ENCODE measurements around the gene ZFAND6.
"Not testable (repeated sequence)": the region's sequence is repeated elsewhere in the genome, so short reads cannot be mapped to it uniquely, and the experiment has no call there.

The ZFAND6 gene

DNA sequence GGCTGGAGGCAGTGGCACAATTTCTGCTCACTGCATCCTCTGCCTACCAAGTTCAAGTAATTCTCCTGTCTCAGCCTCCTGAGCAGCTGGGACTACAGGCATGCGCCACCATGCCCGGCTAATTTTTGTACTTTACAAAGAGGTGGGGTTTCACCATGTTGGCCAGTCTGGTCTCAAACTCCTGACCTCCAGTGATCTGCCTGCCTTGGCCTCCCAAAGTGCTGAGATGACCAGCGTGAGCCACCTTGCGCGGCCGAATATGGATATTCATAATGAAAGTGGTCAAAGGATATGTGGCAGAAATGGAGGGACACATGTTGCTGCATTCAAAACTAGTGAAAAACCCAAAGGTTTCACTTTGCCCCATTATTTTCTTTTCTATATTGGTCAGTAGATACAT is 40.2 kb downstream of the ZFAND6 start:
- DNase-seq = not testable (repeated sequence)

- DNase-seq = no peak
Measured at GRCh38 chr15:80100247-80100646, 40.8 kb downstream of the ZFAND6 start.

DNA sequence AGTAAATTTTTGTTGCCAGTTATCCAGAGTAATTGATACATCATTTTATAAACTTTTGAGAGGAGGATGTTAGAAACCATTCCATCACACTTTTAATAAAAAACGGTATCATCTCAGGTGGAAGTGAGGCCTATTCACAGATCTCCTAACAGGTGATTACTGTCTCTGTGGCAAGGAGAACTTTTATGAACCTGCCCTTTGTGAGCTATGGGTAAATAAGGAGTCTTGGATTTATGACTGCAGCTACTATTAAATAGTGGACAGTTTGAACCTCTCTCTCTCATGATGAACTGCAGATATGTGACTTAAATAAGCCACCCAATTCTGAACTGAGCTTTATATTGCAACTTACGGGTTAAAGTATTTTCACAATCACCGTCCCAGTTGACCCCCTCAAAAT is 45.7 kb downstream of the ZFAND6 start:
- DNase-seq = no peak

GRCh38 chr15:80105595-80105994 is 46.1 kb downstream of the ZFAND6 start:
- no peak for DNase-seq

GRCh38 chr15:80106051-80106450 is 46.6 kb downstream of the ZFAND6 start:
- no peak for DNase-seq

DNA sequence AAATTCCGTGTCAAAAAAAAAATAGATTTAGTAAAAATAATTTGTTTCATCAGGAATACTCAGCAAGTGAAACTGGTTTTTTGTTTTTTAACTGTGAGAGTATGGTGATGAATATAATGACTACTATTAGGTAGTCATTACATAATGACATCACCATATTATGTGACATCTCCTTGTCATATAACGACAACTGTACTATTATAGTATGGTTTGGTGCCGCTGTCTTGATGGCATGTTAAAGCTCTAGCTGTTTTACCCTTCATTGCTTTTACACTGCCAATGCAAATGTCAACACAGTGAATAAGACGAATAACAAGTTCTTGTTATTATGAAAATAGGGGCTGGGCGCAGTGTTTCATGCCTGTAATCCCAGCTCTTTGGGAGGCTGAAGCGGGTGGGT is 47.7 kb downstream of the ZFAND6 start:
- DNase-seq = no peak

DNA sequence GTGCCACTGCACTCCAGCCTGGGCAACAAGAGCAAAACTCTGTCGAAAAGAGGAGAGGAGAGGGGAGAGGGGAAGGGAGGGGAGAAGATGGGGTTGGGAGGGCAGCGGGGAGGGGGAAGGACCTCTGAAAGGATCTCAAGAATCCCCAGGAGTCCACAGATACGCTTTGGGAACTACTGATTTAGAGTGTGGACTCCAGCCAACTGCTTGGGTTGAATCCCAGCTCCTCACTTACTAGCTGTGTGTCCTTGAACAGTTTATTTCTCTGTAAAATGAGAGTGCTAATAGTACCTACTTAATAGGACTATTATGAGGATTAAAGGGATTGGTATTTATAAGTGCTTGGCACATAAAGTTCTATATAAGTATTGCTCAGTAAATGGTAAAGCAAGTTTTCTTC is 48.3 kb downstream of the ZFAND6 start:
- no peak for DNase-seq

GRCh38 chr15:80109388-80109787 is 49.9 kb downstream of the ZFAND6 start:
- no peak for DNase-seq

GRCh38 chr15:80110920-80111319 is 51.4 kb downstream of the ZFAND6 start:
- DNase-seq = no peak

DNA sequence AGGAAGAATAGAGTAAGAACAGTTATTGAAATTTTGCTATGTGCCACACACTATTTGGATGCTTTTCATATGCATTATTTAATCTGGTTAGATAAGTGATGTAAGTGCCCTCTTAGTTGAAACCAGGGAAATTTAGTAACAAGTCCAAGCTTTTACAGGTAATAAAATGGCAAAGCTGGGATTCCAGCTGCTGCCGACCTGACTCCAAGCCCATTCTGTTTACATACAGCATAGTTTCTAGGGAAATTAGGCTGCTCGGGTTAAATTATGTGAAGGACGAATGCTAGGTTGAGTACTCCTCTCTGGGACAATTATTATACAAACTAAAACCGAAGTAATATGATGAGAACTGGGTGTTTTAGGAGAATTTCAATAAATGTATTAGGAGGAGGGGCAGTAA is 54.6 kb downstream of the ZFAND6 start:
- no peak for DNase-seq

- no peak for DNase-seq
Measured at GRCh38 chr15:80115021-80115420, 55.5 kb downstream of the ZFAND6 start.

DNA sequence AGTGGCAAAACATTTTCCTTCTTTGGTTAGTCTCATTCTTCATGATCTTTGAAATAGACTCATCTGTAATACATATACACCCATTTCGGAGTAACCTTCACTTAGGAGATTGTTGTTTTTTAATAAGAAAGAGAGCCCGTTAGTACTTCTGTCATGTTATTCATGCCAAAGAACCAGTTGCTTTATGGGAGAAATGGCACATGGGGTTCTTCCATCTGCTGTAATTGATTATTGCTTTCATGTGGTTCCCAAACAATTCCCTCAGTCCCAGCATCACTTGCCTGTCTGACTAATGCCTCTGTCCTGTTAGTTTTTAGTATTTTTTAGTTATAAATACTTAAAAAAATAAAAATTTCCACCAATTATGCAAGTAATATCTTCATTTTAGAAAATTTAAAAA is 59.5 kb downstream of the ZFAND6 start:
- no peak for DNase-seq

GRCh38 chr15:80120636-80121035 is 61.2 kb downstream of the ZFAND6 start:
- no peak for DNase-seq

- no peak for DNase-seq
Measured at GRCh38 chr15:80121546-80121945, 62.1 kb downstream of the ZFAND6 start.

GRCh38 chr15:80123034-80123433 is 63.6 kb downstream of the ZFAND6 start:
- DNase-seq = no peak

DNA sequence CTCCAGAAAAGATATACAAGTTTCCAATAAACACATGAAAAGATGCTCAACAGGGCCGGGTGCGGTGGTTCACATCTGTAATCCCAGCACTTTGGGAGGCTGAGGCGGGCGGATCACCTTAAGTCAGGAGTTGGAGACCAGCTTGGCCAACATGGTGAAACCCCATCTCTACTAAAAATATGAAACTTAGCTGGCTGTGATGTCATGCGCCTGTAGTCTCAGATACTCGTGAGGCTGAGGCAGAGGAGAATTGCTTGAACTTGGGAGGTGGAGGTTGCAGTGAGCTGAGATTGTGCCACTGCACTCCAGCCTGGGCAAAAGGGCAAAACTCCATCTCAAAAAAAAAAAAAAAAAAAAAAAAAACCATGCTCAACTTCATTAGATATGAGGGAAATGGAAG is 67.8 kb downstream of the ZFAND6 start:
- not testable (repeated sequence) for DNase-seq

DNA sequence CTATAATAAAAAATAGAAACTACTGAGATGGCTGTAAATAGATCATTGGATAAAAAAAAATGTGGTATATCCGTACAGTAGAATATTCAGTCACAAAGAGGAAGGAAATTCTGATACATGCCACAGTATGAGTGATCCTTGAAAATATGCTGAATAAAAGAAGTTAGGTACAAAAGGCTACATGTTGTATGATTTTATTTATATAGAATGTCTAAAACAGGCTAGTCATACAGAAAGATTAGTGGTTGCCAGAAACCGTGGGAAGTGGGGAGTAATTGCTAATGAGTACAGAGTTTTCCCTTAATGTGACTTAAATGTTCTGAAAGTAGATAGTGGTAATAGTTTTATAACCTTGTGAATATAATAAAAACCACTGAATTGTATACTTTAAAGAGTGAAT is 68.4 kb downstream of the ZFAND6 start:
- no peak for DNase-seq

GRCh38 chr15:80132382-80132781 is 72.9 kb downstream of the ZFAND6 start:
- DNase-seq = no peak

GRCh38 chr15:80136854-80137253 is 77.4 kb downstream of the ZFAND6 start:
- no peak for DNase-seq

GRCh38 chr15:80138961-80139360 is 79.5 kb downstream of the ZFAND6 start:
- DNase-seq = no peak

DNA sequence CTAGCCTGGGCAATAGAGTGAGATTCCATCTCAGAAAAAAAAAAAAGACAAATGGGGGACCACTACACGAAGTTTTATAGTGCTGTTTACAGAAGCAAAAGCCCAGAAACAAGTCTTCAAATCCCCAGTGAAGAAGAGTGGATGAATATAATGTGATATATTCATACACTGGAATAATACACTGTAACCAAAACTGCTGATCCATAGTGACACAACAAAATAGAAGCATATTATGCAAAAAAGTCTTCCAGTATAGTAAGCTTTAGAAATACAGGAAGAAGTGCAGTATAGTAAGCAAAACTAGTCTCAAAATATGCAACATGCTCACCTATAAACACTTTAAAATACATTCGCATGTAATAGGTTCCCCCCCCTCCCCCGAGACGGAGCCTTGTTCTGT is 81.4 kb downstream of the ZFAND6 start:
- DNase-seq = no peak

GRCh38 chr15:80141916-80142598 is 82.6 kb downstream of the ZFAND6 start:
- no peak for DNase-seq

DNA sequence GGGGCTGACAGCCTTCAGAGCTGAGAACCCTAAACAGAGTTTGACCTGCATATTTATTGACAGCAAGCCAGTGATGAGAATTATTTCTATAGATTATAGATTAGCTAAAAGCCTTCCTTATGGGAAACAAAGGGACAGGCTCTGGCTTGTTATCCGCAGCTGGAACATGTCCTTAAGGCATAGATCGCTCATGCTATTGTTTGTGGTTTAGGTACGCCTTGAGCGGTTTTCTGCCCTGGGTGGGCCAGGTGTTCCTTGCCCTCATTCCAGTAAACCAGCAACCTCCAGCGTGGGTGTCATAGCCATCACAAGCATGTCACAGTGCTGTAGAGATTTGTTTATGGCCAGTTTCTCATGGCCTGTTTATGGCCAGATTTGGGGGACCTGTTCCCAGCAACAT is 83.2 kb downstream of the ZFAND6 start:
- no peak for DNase-seq

- no peak for DNase-seq
Measured at GRCh38 chr15:80151148-80151547, 91.7 kb downstream of the ZFAND6 start.

DNA sequence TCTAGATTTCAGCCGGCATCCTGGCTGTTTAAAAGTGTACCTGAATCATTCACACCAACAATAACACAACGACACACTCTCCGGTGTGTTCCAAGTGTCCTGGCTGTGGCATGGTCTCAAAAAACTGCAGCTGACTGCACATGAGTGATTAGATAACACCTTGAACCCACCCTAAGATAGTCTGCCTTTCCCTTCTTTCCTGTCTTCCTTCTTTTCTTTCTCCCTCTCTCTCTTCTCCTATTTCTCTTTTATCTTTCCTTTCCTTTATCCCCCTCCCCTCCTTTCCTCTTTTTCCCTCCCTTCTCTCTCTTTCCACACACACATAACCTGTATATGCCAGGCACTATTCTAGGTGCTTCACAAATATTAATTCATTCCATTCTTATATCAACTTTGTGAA is 92.1 kb downstream of the ZFAND6 start:
- no peak for DNase-seq
